ENCODE data around the gene PROK1. TPM values are rescaled to one million over a fixed set of nuclear protein-coding genes. Genes with fewer than 3 reads are reported as not detected.

The PROK1 gene
- total RNA-seq, 1 experiment from 2014 or later, result not detected

DNA sequence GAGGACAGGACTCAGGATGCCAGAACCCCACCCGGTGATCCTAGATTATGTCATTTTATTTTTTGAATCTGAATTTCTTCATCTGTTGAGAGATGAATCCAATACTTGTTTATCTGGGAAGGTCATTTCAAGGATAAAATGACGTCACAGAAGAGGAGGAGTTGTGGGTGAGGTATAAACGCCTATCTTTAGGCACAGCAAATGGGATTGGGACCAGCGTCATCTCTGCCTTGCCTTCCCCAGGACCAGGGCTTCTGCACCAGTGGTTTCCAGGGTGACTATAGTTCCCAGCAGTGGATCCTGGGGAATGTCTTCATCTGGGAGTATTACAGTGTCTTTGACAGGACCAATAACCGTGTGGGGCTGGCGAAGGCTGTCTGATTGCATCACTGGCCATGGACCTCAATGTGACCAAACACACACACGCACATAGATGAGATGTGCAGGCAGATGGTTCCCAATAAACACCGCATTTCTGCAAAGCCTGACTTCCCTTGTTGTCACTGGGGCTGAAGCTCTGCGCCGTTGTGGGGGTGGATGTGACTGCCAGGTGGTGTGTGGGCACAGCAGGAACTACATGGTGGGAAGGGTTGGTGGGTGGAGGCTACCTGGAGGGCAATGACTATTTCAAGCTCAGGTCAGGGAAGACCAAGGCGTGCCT lies 40.0 kb downstream of the PROK1 start:
- Histone ChIP-seq H3K36me3 (no peaks in the 10 kb centered on the region), H3K27me3 (no peaks in the 10 kb centered on the region), H3K9me3 (no peaks in the 10 kb centered on the region), H3K4me3 (no peak overlapping the region)
- no peak for DNase-seq

DNA sequence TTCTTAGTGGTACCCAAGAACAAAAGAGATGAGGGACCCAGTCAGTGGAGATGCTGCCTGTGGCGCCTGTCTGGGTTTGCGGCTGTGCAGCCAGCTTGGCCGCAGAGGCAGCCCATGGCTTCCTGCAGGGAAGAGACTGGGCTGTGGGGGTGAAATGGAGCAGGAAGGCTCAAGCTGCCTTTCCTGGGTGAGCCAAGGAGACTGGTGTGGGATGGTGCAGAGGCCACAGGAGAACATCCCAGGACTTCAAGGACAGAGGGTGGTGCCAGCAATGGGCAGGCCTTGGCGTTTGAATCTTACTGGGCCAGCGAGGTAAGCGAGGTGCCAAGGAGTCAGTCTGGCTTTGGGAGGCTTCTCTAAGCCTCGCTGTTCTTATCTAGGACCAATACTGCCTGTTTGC lies 41.6 kb downstream of the PROK1 start:
- Histone ChIP-seq H3K4me3 (no peak overlapping the region), H3K9me3 (no peaks in the 10 kb centered on the region), H3K36me3 (no peaks in the 10 kb centered on the region), H3K27me3 (no peaks in the 10 kb centered on the region)
- no peak for DNase-seq

DNA sequence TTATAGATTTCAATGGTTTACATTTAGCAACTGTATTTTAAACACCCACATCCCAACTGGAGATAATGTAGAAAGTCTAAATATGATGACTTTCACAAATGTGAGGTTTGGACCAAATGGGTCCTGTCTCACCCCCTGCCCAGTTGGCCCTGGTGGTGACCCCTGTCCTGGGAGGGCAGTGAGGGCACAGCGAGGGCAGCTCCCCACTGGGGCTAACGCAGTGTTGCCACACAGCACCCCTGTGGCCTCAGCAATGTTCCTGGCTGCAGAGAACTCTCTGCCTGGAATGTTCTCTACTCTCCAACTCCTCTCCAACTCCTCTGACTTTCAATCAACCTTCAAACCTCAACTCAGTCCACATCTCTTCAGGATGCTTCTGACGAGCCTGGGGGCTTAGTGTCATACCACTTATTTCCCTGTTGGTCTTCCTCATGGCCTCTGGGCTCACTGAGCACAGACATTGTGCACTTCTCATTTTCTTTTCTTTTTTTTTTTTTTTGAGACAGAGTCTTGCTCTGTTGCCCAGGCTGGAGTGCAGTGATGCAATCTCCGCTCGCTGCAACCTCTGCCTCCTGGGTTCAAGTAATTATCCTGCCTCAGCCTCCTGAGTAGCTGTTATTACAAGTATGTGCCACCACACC lies 42.2 kb downstream of the PROK1 start:
- no peak overlapping the region for H3K4me3 ChIP-seq
- DNase-seq, result no peak
- no peaks in the 10 kb centered on the region for H3K36me3 ChIP-seq
- no peaks in the 10 kb centered on the region for H3K27me3 ChIP-seq
- no peaks in the 10 kb centered on the region for H3K9me3 ChIP-seq

- Histone ChIP-seq H3K27me3 (no peaks in the 10 kb centered on the region), H3K36me3 (no peaks in the 10 kb centered on the region), H3K9me3 (no peaks in the 10 kb centered on the region), H3K4me3 (no peak overlapping the region)
- DNase-seq, result no peak
Measured at GRCh38 chr1:110494036-110494435, 43.1 kb downstream of the PROK1 start.

GRCh38 chr1:110494522-110495406 lies 43.8 kb downstream of the PROK1 start:
- no peaks in the 10 kb centered on the region for H3K9me3 ChIP-seq
- H3K4me3 ChIP-seq, result no peak overlapping the region
- no peak for DNase-seq
- H3K36me3 ChIP-seq, result no peaks in the 10 kb centered on the region
- peaks cover 2% of the 10 kb centered on the region; the same call in 1 of the 2 replicates for H3K27me3 ChIP-seq

DNA sequence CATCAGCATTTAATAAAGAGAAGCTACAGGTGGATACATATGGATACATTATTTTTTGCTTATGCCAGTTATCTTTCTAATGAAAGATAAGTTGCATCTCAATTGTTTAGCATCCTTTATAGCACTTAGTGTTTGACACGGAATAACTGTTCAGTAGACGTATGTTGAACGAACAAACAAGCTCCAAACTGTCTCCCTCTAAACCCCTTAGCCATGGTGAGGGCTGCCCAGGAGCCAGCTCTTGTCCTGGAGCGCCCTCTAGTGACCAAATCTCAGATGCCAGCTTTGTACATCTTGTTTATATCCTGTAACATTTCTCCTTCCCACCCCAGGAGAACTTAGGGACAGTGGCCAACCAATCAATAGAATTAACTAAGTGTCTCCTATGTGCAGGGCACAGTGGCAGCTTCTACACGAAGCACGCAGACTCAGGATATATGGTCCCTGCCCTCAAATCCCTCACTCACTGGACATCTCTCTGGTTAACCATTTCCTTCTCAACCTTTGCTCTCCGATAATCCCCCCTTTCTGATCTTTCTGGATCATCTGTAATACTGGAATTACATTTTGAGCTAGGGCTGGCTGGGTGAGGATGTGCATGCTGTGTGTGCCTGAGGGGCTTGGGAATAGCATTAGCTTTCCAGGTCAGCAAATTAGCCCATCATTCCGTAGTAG lies 45.1 kb downstream of the PROK1 start:
- DNase-seq, result peak; percentile 58
- no peak overlapping the region for H3K4me3 ChIP-seq
- H3K36me3 ChIP-seq, result no peaks in the 10 kb centered on the region

DNA sequence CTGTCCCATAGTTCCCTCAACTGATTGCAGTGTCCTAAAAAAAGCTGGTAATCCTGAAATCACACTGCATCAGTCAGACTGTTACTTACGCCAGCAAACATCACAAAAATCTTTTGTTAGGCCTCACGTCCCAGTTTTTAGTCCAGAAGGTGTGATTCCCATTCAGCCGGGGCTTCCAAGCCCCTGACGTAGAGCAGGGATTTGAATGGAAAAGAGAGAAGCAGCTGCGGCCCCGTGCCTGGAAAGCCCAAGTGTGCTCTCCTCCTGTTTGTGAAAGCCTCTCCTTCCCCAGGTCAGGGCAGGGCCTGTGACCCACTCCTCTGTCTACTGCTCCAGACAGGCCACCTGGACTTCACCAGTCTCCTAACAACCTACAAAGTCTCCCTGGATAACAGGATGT lies 47.3 kb downstream of the PROK1 start:
- DNase-seq, result no peak
- Histone ChIP-seq H3K36me3 (no peaks in the 10 kb centered on the region), H3K27me3 (peaks cover 22% of the 10 kb centered on the region), H3K9me3 (no peaks in the 10 kb centered on the region), H3K4me3 (no peak overlapping the region)

More for the DNA sequence above, 45.1 kb downstream of the PROK1 start:
- Histone ChIP-seq H3K27me3 (peaks cover 5% of the 10 kb centered on the region; the same call in 1 of the 2 replicates), H3K9me3 (no peaks in the 10 kb centered on the region)

- DNase-seq, result no peak
- Histone ChIP-seq H3K9me3 (no peaks in the 10 kb centered on the region), H3K4me3 (no peak overlapping the region), H3K27me3 (peaks cover 24% of the 10 kb centered on the region), H3K36me3 (no peaks in the 10 kb centered on the region)
Measured at GRCh38 chr1:110501488-110502132, 50.7 kb downstream of the PROK1 start.

DNA sequence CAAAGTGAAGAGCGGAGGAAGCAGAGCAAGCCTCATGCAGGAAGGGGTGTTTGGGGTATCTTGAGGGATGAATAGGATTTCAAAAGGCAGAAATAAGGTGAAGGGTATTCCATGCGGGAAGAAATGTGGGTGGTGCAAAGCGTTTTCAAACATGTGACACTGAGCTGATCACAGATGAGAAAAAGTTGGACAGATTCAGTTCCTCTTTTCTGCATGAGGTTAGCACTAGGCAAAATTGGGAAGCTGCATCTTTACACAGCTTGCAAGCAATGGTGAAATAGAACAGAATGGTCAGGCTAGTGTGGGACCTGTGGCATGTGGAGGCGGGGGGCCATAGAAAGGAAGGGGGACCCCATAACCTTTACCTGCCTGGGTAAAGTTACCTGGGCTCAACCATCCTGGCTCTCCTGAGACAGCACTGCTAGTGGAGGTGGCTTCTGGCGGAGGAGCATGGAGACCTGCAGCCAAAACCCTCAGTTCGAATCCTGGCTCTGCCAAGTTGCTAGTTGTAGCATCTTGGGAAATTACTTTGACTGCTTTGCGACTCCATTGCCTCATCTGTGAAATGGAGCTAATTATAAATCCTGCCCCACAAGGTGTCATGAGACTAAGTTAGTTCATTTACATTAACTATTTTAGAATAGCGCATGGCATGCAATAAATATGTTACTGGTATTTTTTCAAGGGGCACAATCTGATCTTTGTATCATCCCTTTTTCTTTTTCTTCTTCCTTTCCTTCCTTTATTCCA lies 51.6 kb downstream of the PROK1 start:
- no peaks in the 10 kb centered on the region for H3K36me3 ChIP-seq

DNA sequence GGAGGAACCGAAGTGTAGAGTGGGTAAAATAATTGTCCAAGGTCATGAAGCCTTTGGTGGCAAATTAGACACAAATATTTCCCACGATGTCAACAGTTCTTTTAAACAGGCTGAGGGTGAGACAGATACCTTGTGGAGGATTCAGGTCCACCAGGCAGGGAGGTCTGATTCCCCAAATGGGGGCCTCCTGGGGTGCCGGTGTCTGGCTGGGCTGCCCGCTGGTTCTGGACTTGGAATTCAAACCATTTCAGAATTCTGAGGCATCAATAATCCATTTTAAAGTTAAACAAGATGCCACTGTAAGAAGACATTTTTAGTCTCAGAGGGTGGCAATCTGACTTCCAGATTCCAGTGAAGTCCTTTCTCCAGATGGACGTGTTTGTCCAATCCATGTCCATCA lies 52.5 kb downstream of the PROK1 start:
- H3K27me3 ChIP-seq, result peaks cover 24% of the 10 kb centered on the region
- no peak overlapping the region for H3K4me3 ChIP-seq
- no peaks in the 10 kb centered on the region for H3K9me3 ChIP-seq
- DNase-seq, result no peak
- H3K36me3 ChIP-seq, result no peaks in the 10 kb centered on the region

More for the DNA sequence above, 51.6 kb downstream of the PROK1 start:
- no peak for DNase-seq
- no peaks in the 10 kb centered on the region for H3K9me3 ChIP-seq
- no peak overlapping the region for H3K4me3 ChIP-seq
- peaks cover 24% of the 10 kb centered on the region for H3K27me3 ChIP-seq

DNA sequence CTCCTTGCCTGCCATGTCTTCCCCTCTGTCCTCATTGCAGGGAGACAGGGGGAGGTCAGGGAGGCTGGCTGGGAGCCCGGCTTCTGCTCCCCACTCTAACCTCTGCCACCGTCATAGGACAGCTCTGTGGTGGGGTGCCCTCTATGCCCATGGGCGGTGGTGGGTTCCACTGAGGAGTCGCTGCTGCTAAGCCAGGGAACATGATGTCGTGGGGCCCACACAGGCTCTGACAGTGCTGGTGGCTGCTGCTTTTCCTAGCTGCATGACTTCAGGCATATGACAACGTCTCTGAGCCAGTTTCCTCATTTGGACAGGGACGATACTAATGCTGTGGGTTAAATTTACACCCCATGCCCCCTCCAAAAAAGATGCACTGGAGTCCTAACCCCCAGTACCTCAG lies 53.3 kb downstream of the PROK1 start:
- H3K9me3 ChIP-seq, result no peaks in the 10 kb centered on the region
- H3K36me3 ChIP-seq, result no peaks in the 10 kb centered on the region
- H3K4me3 ChIP-seq, result no peak overlapping the region
- H3K27me3 ChIP-seq, result peaks cover 24% of the 10 kb centered on the region
- DNase-seq, result no peak

GRCh38 chr1:110505596-110505995 lies 54.6 kb downstream of the PROK1 start:
- H3K9me3 ChIP-seq, result no peaks in the 10 kb centered on the region
- H3K27me3 ChIP-seq, result peaks cover 19% of the 10 kb centered on the region
- no peak for DNase-seq
- H3K4me3 ChIP-seq, result no peak overlapping the region
- H3K36me3 ChIP-seq, result no peaks in the 10 kb centered on the region

DNA sequence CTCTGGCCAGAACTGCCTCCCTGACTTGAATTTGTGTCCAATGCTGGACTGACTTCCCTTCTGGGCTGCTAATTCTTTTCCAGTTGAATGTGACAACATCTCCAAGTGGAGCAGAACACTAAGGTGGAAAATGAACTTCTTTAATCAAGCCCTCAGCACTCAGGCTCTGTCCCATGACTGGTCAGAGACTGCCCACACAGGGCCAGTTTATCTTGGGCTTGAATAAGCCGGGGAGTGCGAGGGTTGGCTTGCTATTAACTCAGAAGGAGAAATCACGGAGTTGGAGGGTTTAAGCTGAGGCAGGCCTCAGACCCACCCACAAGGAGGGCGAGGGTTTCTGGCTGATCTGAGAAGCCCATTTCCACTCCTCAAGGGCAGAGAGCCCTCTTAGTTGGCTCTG lies 55.6 kb downstream of the PROK1 start:
- Histone ChIP-seq H3K27me3 (peaks cover 18% of the 10 kb centered on the region), H3K4me3 (no peak overlapping the region), H3K36me3 (no peaks in the 10 kb centered on the region), H3K9me3 (no peaks in the 10 kb centered on the region)
- no peak for DNase-seq

Measured in MG63 (cell line).